Measurements from ENCODE around the gene FBXO45.

- TF ChIP-seq CTCF (IDR thresholded peaks at IDR 0.05) (no peak), POLR2A (IDR thresholded peaks at IDR 0.05) (no peak)
These were observed 50.8 kb downstream of the FBXO45 start for GRCh38 chr3:196619223-196619622.

Measured in testis (tissue), 2 donors.